AG04450 (cell line): ENCODE results near the gene EFCAB11. TPM values are rescaled to one million over a fixed set of nuclear protein-coding genes. Genes with fewer than 3 reads are reported as not detected.

Experiments used
- CTCF ChIA-PET: fragments of 300-600, 350-600 bp; formaldehyde crosslinking; extraction: SDS; loops from one replicate; lab custom pipeline; 2022; ENCODE audit warnings: antibody characterized with exemption, inconsistent platforms; lab: Charles Lee
- POLR2A ChIA-PET: fragments of 350-600 bp; formaldehyde crosslinking; extraction: SDS; loops from one replicate; lab custom pipeline; 2021; ENCODE audit warnings: antibody characterized with exemption, inconsistent platforms; lab: Yijun Ruan, JAX
- DNase-seq: peaks from one replicate; pipeline ENCODE4 v3.0.0-alpha.2; 2011; ENCODE audit warnings: low read depth, low spot score
- H3K27ac ChIP-seq: one replicate; pipeline ENCODE4 v1.5.1; 2012; ENCODE audit warnings: low read depth, low read length, control low read depth
- H3K27me3 ChIP-seq: one replicate; pipeline ENCODE4 v1.6.0; 2012; ENCODE audit warnings: low read length; ENCODE audit not compliant: control insufficient read depth, insufficient read depth
- H3K4me3 ChIP-seq: 2 replicates; pipeline ENCODE4 v1.5.1; 2011; ENCODE audit warnings: mild to moderate bottlenecking, low read depth, low read length, control low read depth
- H3K9me3 ChIP-seq: 2 replicates; pipeline ENCODE4 v1.5.1; 2012; ENCODE audit warnings: low read length; ENCODE audit not compliant: control insufficient read depth, insufficient read depth
- CTCF ChIP-seq: IDR thresholded peaks from 2 replicates; pipeline ENCODE4 v1.5.1; 2011; ENCODE audit warnings: low read depth, low read length, control low read depth, inconsistent platforms
- polyA plus RNA-seq: library from polyadenylated mRNA; depleted of rRNA; stranded (reverse); fragments of >200 nt; gene quantifications from 2 replicates; pipeline ENCODE4 v1.2.3, GENCODE V29; 2011

The EFCAB11 gene
- polyA plus RNA-seq, 1 experiment = 5.9 TPM

DNA sequence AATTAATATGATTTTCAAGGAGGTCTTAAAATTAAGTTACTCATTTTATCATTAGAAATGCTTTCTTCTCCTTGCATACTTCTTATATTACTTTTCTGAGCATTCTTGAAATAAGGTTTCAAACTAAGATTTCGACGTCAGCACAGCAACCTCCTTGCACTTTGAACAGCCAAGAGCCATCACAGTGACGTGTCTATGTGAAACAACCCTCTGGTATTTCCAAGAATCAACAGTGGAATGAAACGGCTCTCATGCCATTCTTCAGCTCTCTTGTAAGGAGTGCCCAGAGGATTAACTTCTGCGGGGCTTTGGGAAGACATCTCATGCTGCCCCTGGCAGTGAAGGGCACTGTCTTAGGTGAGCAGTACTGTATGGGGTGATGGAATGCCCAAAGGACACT is 109.2 kb downstream of the EFCAB11 start:
- ChIA-PET CTCF (interaction anchor here (1.8 kb wide), 1 partner anchor 804 kb away, joined by 6 read pairs; no protein-coding TSS in a partner anchor), POLR2A (interaction anchor here (0.8 to 1.6 kb wide), 3 partner anchors 40 to 304 kb away, joined by 3 to 6 read pairs (median 4); no protein-coding TSS in a partner anchor)
- DNase-seq = peak; percentile 92
- no peaks in the 10 kb centered on the region for H3K9me3 ChIP-seq
- H3K4me3 ChIP-seq = no peak overlapping the region
- no peaks in the 10 kb centered on the region for H3K27me3 ChIP-seq
- TF ChIP-seq CTCF = no peak
- H3K27ac ChIP-seq = peak overlapping the region; percentile 94

DNA sequence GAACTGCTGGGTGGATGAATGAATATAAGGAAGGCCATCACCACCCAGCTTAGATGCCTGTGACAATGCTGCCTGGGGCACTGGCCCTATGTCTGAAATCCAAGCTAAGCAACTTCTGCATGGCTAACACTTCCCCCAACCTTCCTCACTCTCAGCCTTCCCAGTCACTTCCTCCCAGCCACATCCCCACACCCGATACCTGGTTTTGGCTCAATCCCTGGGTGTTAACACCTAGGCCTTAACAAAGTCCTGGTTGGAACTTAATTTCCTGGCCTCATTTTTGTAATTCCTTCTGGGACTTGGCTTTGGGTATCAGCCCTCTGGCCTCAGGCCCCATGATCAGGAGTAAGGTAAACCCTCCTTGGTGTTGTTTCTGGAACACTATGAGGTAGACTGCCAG is 110.0 kb downstream of the EFCAB11 start:
- no peak for DNase-seq
- ChIA-PET CTCF (interaction anchor here (0.6 kb wide), 1 partner anchor 15 kb away, joined by 5 read pairs; no protein-coding TSS in a partner anchor), POLR2A (interaction anchor here (0.5 to 1.6 kb wide), 5 partner anchors 30 to 304 kb away, joined by 3 to 6 read pairs (median 5); no protein-coding TSS in a partner anchor)
- no peaks in the 10 kb centered on the region for H3K9me3 ChIP-seq
- no peaks in the 10 kb centered on the region for H3K27me3 ChIP-seq
- TF ChIP-seq CTCF = no peak
- H3K27ac ChIP-seq = peak overlapping the region; percentile 95
- no peak overlapping the region for H3K4me3 ChIP-seq

DNA sequence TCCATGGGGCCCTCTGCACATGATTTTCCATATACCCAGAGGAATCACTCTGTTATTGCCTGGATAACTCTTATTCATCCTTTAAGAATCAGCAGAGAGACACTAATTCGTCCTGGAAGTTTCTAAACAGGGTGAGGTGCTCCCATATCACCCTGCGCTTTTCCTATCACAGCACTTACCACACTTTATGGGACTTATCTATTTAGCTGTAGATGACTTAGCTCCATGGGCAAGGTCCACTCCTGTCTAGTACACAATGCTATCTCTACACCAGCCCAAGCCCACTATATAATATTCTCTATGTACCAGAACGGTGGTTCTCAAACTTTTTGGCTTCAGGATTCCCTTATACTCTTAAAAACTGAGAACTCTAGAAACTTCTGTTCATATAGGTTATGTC is 111.7 kb downstream of the EFCAB11 start:
- POLR2A ChIA-PET = no interaction called here
- TF ChIP-seq CTCF = no peak
- CTCF ChIA-PET = no interaction called here
- Histone ChIP-seq H3K27ac (no peak overlapping the region), H3K27me3 (no peaks in the 10 kb centered on the region), H3K9me3 (no peaks in the 10 kb centered on the region), H3K4me3 (no peak overlapping the region)
- no peak for DNase-seq

DNA sequence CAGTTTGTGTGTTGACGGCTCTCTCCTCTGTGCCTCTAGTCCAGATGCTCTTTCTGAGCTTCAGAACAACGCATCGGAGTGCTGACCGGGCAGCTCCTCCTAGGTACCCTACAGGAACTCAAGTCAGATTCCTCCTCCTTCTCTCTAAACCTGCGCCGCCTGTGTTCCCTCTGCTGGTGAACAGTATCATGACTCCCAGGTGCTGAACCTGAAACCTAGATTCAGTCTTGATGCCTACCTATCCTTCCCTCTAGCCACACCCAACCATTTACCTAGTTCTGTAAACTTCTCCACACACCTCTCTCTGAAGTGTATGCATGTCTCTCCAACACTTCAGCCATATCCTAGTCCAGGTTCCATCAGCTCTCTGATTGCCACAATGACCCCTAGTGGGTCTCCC is 112.7 kb downstream of the EFCAB11 start:
- no peak for DNase-seq
- no peaks in the 10 kb centered on the region for H3K9me3 ChIP-seq
- ChIA-PET POLR2A (no interaction called here), CTCF (no interaction called here)
- H3K27me3 ChIP-seq = no peaks in the 10 kb centered on the region
- H3K4me3 ChIP-seq = no peak overlapping the region
- no peak overlapping the region for H3K27ac ChIP-seq
- TF ChIP-seq CTCF = no peak

- CTCF ChIA-PET = no interaction called here
- no peak overlapping the region for H3K27ac ChIP-seq
Observed at GRCh38 chr14:89836830-89837469, 117.6 kb downstream of the EFCAB11 start.

More at GRCh38 chr14:89836830-89837469, 117.6 kb downstream of the EFCAB11 start:
- TF ChIP-seq CTCF = no peak
- POLR2A ChIA-PET = no interaction called here
- H3K27me3 ChIP-seq = no peaks in the 10 kb centered on the region
- H3K9me3 ChIP-seq = no peaks in the 10 kb centered on the region
- DNase-seq = no peak
- H3K4me3 ChIP-seq = no peak overlapping the region
